OCI-LY7 (cell line): ENCODE results near the gene SIRT6.

Experiments used
- CTCF ChIP-seq: fragments of 200-600 bp; sonication (generic); conservative IDR thresholded peaks from 2 replicates; pipeline ENCODE4 v1.5.1; 2014; ENCODE audit warnings: mild to moderate bottlenecking, antibody characterized with exemption, low read length, moderate library complexity, mixed read lengths
- EZH2phosphoT487 ChIP-seq: fragments of 200-600 bp; sonication (generic); IDR thresholded peaks from 2 replicates; pipeline ENCODE4 v1.6.1; 2018; ENCODE audit warnings: low read depth, borderline replicate concordance, mild to moderate bottlenecking, mixed run types, antibody characterized with exemption, low read length, moderate library complexity, mixed read lengths

- TF ChIP-seq CTCF = no peak
- TF ChIP-seq EZH2phosphoT487 = no peak
Observed at GRCh38 chr19:4229179-4229931, 47.0 kb upstream of the SIRT6 start, which contains the start of gene EBI3.
